Loucy (cell line): ENCODE results near the gene TSACC.

Experiments used
- H2AFZ ChIP-seq: fragments of 200-600 bp; sonication (generic); 2 replicates; pipeline ENCODE4 v1.6.0; 2016; ENCODE audit warnings: antibody characterized with exemption, mild to moderate bottlenecking, low read length, moderate library complexity
- H3F3A ChIP-seq: fragments of 200-600 bp; 2 replicates; pipeline ENCODE4 v1.6.0; 2016; ENCODE audit warnings: antibody characterized with exemption, low read depth, mild to moderate bottlenecking
- H3K27me3 ChIP-seq: fragments of 200-600 bp; sonication (generic); 2 replicates; pipeline ENCODE4 v1.6.1; 2014; ENCODE audit warnings: low read length, mild to moderate bottlenecking; ENCODE audit not compliant: insufficient read depth, poor library complexity, severe bottlenecking
- H3K36me3 ChIP-seq: fragments of 200-600 bp; sonication (generic); 2 replicates; pipeline ENCODE4 v1.6.1; 2016; ENCODE audit warnings: low read length; ENCODE audit not compliant: insufficient read depth
- H3K4me1 ChIP-seq: fragments of 200-600 bp; sonication (generic); 2 replicates; pipeline ENCODE4 v1.5.1; 2014; ENCODE audit warnings: low read length, mild to moderate bottlenecking; ENCODE audit not compliant: insufficient read depth, poor library complexity, severe bottlenecking
- H3K4me2 ChIP-seq: fragments of 200-600 bp; sonication (generic); 2 replicates; pipeline ENCODE4 v1.6.0; 2014; ENCODE audit warnings: antibody characterized with exemption, low read length, low read depth, mild to moderate bottlenecking; ENCODE audit not compliant: poor library complexity, severe bottlenecking
- H3K4me3 ChIP-seq: fragments of 200-600 bp; sonication (generic); 2 replicates; pipeline ENCODE4 v1.5.1; 2014; ENCODE audit warnings: low read length, mild to moderate bottlenecking, mixed read lengths; ENCODE audit not compliant: poor library complexity, severe bottlenecking
- H3K79me2 ChIP-seq: fragments of 200-600 bp; sonication (generic); 2 replicates; pipeline ENCODE4 v1.6.1; 2014; ENCODE audit warnings: low read length; ENCODE audit not compliant: insufficient read depth
- H3K9ac ChIP-seq: fragments of 200-600 bp; sonication (generic); 2 replicates; pipeline ENCODE4 v1.6.0; 2014; ENCODE audit warnings: mild to moderate bottlenecking, low read depth, low read length, moderate library complexity; ENCODE audit not compliant: poor library complexity, severe bottlenecking
- H3K9me2 ChIP-seq: fragments of 200-600 bp; sonication (generic); replicated peaks from 2 replicates; pipeline ENCODE4 v1.6.1; 2016; ENCODE audit warnings: low read depth, low read length, mixed read lengths
- H3K9me3 ChIP-seq: fragments of 200-600 bp; sonication (generic); 2 replicates; pipeline ENCODE4 v1.6.1; 2014; ENCODE audit warnings: mild to moderate bottlenecking, antibody characterized with exemption, low read length, low read depth; ENCODE audit not compliant: insufficient read depth
- H4K20me1 ChIP-seq: fragments of 200-600 bp; sonication (generic); 2 replicates; pipeline ENCODE4 v1.6.0; 2014; ENCODE audit warnings: antibody characterized with exemption, low read length, mild to moderate bottlenecking; ENCODE audit not compliant: insufficient read depth, poor library complexity, severe bottlenecking
- EZH2phosphoT487 ChIP-seq: fragments of 200-600 bp; IDR thresholded peaks from 2 replicates; pipeline ENCODE4 v1.6.1; 2018; ENCODE audit warnings: antibody characterized with exemption, mild to moderate bottlenecking, moderate library complexity, borderline replicate concordance
- TF ChIP-seq, protein P1 (sequence below): fragments of 200-600 bp; sonication (generic); conservative IDR thresholded peaks from 2 replicates; pipeline ENCODE4 v1.5.1; 2014; ENCODE audit warnings: mild to moderate bottlenecking, antibody characterized with exemption, low read length

Gene TSACC

DNA sequence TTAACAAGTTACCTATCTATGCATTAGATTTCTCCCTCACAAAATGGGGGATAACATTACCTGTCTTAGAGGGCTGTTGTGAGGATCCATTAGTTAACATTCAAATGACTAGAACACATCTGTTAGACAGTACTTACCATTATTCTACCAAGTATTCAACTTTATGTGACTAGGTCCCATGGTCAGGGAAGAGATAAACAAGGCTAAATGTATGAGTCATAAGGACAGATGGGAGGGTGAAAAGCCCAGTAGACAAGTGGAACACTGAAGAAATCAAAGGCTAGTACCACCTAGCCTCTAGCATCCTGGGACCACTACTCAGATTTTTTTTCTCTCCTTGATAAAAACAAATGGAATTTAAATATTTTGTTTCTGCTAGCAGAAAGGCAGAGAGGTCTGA, 30.2 kb upstream of the TSACC start:
- Histone ChIP-seq H2AFZ (no peak overlapping the region), H3K9me2 (no peaks in the 10 kb centered on the region), H4K20me1 (no peaks in the 10 kb centered on the region), H3K4me2 (no peak overlapping the region), H3K27me3 (no peaks in the 10 kb centered on the region), H3K4me3 (no peak overlapping the region), H3K79me2 (no peaks in the 10 kb centered on the region), H3K4me1 (no peaks in the 10 kb centered on the region), H3F3A (no peaks in the 10 kb centered on the region), H3K9ac (no peak overlapping the region), H3K9me3 (no peaks in the 10 kb centered on the region), H3K36me3 (peaks cover 55% of the 10 kb centered on the region; the same call in 1 of the 2 replicates)
- TF ChIP-seq, protein P1, sequence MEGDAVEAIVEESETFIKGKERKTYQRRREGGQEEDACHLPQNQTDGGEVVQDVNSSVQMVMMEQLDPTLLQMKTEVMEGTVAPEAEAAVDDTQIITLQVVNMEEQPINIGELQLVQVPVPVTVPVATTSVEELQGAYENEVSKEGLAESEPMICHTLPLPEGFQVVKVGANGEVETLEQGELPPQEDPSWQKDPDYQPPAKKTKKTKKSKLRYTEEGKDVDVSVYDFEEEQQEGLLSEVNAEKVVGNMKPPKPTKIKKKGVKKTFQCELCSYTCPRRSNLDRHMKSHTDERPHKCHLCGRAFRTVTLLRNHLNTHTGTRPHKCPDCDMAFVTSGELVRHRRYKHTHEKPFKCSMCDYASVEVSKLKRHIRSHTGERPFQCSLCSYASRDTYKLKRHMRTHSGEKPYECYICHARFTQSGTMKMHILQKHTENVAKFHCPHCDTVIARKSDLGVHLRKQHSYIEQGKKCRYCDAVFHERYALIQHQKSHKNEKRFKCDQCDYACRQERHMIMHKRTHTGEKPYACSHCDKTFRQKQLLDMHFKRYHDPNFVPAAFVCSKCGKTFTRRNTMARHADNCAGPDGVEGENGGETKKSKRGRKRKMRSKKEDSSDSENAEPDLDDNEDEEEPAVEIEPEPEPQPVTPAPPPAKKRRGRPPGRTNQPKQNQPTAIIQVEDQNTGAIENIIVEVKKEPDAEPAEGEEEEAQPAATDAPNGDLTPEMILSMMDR, result no peak
- no peak for TF ChIP-seq EZH2phosphoT487

DNA sequence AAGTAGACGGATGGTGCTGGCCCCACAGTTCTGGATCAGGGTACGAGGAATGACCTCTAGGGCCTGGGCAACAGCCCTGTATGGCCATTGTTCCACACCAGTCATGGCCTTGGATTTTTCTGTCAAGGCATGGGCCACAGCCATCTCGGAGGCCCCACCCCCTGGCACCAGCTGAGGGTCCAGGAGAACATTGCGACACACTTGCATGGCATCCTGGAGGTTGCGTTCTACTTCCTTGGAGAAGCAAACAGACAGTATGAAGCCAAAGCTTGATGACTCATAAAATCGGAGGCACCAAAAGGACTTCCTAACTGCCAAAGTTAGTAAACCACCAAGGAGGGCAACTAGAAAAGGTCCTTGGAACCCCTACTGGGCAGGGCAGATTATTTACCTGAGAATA, 27.4 kb upstream of the TSACC start:
- Histone ChIP-seq H3K79me2 (no peaks in the 10 kb centered on the region), H3K4me2 (no peak overlapping the region), H4K20me1 (no peaks in the 10 kb centered on the region), H2AFZ (no peak overlapping the region), H3K9ac (no peak overlapping the region), H3F3A (no peaks in the 10 kb centered on the region), H3K9me2 (no peaks in the 10 kb centered on the region), H3K4me3 (no peak overlapping the region), H3K36me3 (peaks cover 77% of the 10 kb centered on the region; the same call in 1 of the 2 replicates), H3K9me3 (no peaks in the 10 kb centered on the region), H3K4me1 (no peaks in the 10 kb centered on the region), H3K27me3 (no peaks in the 10 kb centered on the region)
- TF ChIP-seq, protein P1, result no peak
- TF ChIP-seq EZH2phosphoT487, result no peak

DNA sequence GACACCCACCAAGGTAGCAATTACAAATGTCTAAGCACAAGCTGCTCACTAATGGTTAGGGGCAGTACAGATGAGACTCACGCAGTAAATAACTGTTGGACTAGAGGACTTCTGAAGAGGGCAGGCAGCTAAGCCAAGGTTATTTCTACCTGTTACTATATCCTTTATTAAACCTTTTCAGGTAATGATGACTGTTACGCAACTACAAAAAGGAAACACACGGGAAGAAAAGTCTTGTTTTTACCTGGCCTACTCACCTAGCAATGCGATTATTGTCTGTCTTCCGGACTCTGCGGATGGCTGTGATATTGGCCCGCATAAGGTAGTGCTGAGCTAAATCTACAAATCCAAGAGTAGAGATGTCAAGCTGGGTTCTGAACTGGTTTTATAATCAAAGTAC, 21.4 kb upstream of the TSACC start:
- Histone ChIP-seq H3K9ac (no peak overlapping the region), H3K9me2 (no peaks in the 10 kb centered on the region), H3K4me1 (no peaks in the 10 kb centered on the region), H3K36me3 (peaks cover 89% of the 10 kb centered on the region), H4K20me1 (no peaks in the 10 kb centered on the region), H3K27me3 (no peaks in the 10 kb centered on the region), H3K4me2 (no peak overlapping the region), H2AFZ (no peak overlapping the region), H3F3A (no peaks in the 10 kb centered on the region), H3K9me3 (no peaks in the 10 kb centered on the region), H3K79me2 (no peaks in the 10 kb centered on the region), H3K4me3 (no peak overlapping the region)
- TF ChIP-seq EZH2phosphoT487, result no peak
- TF ChIP-seq, protein P1, result no peak
